ENCODE results near the gene PLEKHN1.
A peak's percentile ranks its signal among the peaks of the same experiment; 100 is the strongest.

PLEKHN1 gene

GRCh38 chr1:1022302-1023009, 56.2 kb downstream of the PLEKHN1 start:
- no peak for TF ChIP-seq POLR2A (IDR thresholded peaks at IDR 0.05; ENCODE audit: low read depth, low read length)
- FAIRE-seq = no peak

GRCh38 chr1:1023700-1024099, 57.4 kb downstream of the PLEKHN1 start:
- TF ChIP-seq POLR2A (IDR thresholded peaks at IDR 0.05; ENCODE audit: low read depth, low read length) = no peak
- DNase-seq (ENCODE audit: insufficient read length, low spot score) (no peak), FAIRE-seq (no peak)

More at GRCh38 chr1:1022302-1023009, 56.2 kb downstream of the PLEKHN1 start:
- no peak for DNase-seq (ENCODE audit: insufficient read length, low spot score)

GRCh38 chr1:1024149-1024770, 58.0 kb downstream of the PLEKHN1 start:
- no peak for TF ChIP-seq POLR2A (IDR thresholded peaks at IDR 0.05; ENCODE audit: low read depth, low read length)
- FAIRE-seq (no peak), DNase-seq (ENCODE audit: insufficient read length, low spot score) (no peak)

- no peak for TF ChIP-seq POLR2A (IDR thresholded peaks at IDR 0.05; ENCODE audit: low read depth, low read length)
- DNase-seq (ENCODE audit: insufficient read length, low spot score) (peak; percentile 66), FAIRE-seq (no peak)
These were observed 58.8 kb downstream of the PLEKHN1 start for GRCh38 chr1:1024771-1025699.

All from H54 (cell line).